C4-2B (cell line): Measurements from ENCODE around the gene SFXN3.

Experiments used
- H3K27ac ChIP-seq: fragments of 450-650 bp; 2 replicates; pipeline ENCODE4 v1.5.1; 2017
- CTCF ChIP-seq: fragments of 450-650 bp; conservative IDR thresholded peaks from 2 replicates; pipeline ENCODE4 v1.5.1; 2017; ENCODE audit warnings: mild to moderate bottlenecking
- ZFX ChIP-seq: fragments of 450-650 bp; IDR thresholded peaks from 2 replicates; pipeline ENCODE4 v1.6.1; 2017

The SFXN3 gene

GRCh38 chr10:101021239-101021638, 9.8 kb upstream of the SFXN3 start:
- TF ChIP-seq CTCF (no peak), ZFX (no peak)
- H3K27ac ChIP-seq = no peak overlapping the region

- TF ChIP-seq CTCF (no peak), ZFX (no peak)
- no peak overlapping the region for H3K27ac ChIP-seq
These were observed 9.3 kb upstream of the SFXN3 start for GRCh38 chr10:101021692-101022251.

- H3K27ac ChIP-seq = no peak overlapping the region
- no peak for TF ChIP-seq CTCF
- TF ChIP-seq ZFX = no peak
These were observed 7.9 kb upstream of the SFXN3 start for GRCh38 chr10:101022967-101023705.

- TF ChIP-seq ZFX = no peak
- TF ChIP-seq CTCF = no peak
- no peak overlapping the region for H3K27ac ChIP-seq
These were observed 3.8 kb upstream of the SFXN3 start for GRCh38 chr10:101027106-101027720.

GRCh38 chr10:101028446-101029337, 2.3 kb upstream of the SFXN3 start:
- no peak for TF ChIP-seq CTCF
- TF ChIP-seq ZFX = no peak
- no peak overlapping the region for H3K27ac ChIP-seq

GRCh38 chr10:101029520-101030295, 1.3 kb upstream of the SFXN3 start:
- no peak overlapping the region for H3K27ac ChIP-seq
- TF ChIP-seq ZFX (no peak), CTCF (no peak)
